MV-4-11 (cell line): Measurements from ENCODE around the gene DOCK7.
"Not testable (repeated sequence)": the region's sequence is repeated elsewhere in the genome, so short reads cannot be mapped to it uniquely, and the experiment has no call there.

Source experiments
- DNase-seq: peaks from one replicate; lab custom pipeline; 2025; lab: John Stamatoyannopoulos, UW

Gene DOCK7

GRCh38 chr1:62687903-62688686, at the start of gene DOCK7:
Gene DOCK7 (minus strand): TSS chr1:62688386. CDS start chr1:62688264, 122 bp downstream.
- DNase-seq: peak; percentile 32

- DNase-seq: no peak
Observed at GRCh38 chr1:62735491-62736171, 47.4 kb upstream of the DOCK7 start.

GRCh38 chr1:62732331-62732730, 44.1 kb upstream of the DOCK7 start:
- no peak for DNase-seq

- no peak for DNase-seq
Observed at GRCh38 chr1:62728963-62729362, 40.8 kb upstream of the DOCK7 start.

- DNase-seq: no peak
Observed at GRCh38 chr1:62727656-62728407, 39.6 kb upstream of the DOCK7 start.

- DNase-seq: no peak
Observed at GRCh38 chr1:62726011-62726442, 37.8 kb upstream of the DOCK7 start.

GRCh38 chr1:62725255-62725654, 37.1 kb upstream of the DOCK7 start:
- DNase-seq: peak; percentile 10

GRCh38 chr1:62724430-62724829, 36.2 kb upstream of the DOCK7 start:
- no peak for DNase-seq

- no peak for DNase-seq
Observed at GRCh38 chr1:62723883-62724282, 35.7 kb upstream of the DOCK7 start.

- DNase-seq: peak; percentile 82
Observed at GRCh38 chr1:62722796-62723195, 34.6 kb upstream of the DOCK7 start.

GRCh38 chr1:62720946-62721554, 32.9 kb upstream of the DOCK7 start:
- no peak for DNase-seq

- DNase-seq: not testable (repeated sequence)
Observed at GRCh38 chr1:62718400-62718799, 30.2 kb upstream of the DOCK7 start.

- DNase-seq: no peak
Observed at GRCh38 chr1:62717483-62717882, 29.3 kb upstream of the DOCK7 start.

GRCh38 chr1:62716397-62716796, 28.2 kb upstream of the DOCK7 start:
- peak; percentile 47 for DNase-seq

- DNase-seq: no peak
Observed at GRCh38 chr1:62712336-62713243, 24.4 kb upstream of the DOCK7 start.

- DNase-seq: no peak
Observed at GRCh38 chr1:62707744-62708120, 19.5 kb upstream of the DOCK7 start.

GRCh38 chr1:62706985-62707743, 19.0 kb upstream of the DOCK7 start:
- no peak for DNase-seq

GRCh38 chr1:62698161-62698560, 10.0 kb upstream of the DOCK7 start:
- not testable (repeated sequence) for DNase-seq

GRCh38 chr1:62694479-62694878, 6.3 kb upstream of the DOCK7 start:
- DNase-seq: not testable (repeated sequence)

- peak; percentile 20 for DNase-seq
Observed at GRCh38 chr1:62693123-62693522, 4.9 kb upstream of the DOCK7 start.
